GM10847 (cell line): Measurements from ENCODE around the gene KNCN.

Experiments
- POLR2A ChIP-seq: IDR thresholded peaks from 2 replicates; pipeline ENCODE4 v1.6.1; 2011; ENCODE audit not compliant: insufficient read length; ENCODE audit errors: extremely low read depth

The KNCN gene

DNA sequence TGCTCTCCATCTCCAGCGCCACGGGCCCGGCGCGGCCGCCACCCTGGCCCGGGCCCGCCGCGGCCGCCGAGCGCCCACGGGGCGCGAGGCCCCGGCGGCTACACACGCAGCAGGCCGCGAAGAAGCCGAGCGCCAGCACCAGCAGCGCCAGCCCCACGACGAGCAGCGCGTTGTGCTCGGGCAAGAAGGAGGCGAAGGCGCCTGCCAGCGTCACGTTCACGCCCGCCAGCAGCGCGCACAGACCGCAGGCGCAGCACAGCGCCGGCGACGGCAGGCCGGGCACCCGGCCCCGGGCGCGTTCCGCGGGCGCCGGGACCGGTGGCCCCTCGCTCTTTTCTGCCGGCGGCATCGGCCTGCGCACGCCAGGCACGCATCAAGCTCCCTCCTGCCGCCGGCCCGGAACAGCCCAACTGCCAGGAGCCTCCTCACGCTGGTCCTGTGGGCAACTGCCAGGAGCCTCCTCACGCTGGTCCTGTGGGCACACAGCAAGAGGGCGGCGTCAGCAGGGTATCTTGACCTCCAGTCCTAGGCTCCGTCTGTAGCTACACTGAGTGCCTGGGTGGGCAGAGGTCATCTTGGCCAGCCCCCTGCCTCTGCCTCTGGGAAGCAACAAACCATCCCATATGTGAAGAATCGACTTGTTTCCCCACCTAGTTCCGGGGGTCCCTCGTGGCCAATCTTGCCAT, 18.1 kb downstream of the KNCN start:
- no peak for TF ChIP-seq POLR2A

DNA sequence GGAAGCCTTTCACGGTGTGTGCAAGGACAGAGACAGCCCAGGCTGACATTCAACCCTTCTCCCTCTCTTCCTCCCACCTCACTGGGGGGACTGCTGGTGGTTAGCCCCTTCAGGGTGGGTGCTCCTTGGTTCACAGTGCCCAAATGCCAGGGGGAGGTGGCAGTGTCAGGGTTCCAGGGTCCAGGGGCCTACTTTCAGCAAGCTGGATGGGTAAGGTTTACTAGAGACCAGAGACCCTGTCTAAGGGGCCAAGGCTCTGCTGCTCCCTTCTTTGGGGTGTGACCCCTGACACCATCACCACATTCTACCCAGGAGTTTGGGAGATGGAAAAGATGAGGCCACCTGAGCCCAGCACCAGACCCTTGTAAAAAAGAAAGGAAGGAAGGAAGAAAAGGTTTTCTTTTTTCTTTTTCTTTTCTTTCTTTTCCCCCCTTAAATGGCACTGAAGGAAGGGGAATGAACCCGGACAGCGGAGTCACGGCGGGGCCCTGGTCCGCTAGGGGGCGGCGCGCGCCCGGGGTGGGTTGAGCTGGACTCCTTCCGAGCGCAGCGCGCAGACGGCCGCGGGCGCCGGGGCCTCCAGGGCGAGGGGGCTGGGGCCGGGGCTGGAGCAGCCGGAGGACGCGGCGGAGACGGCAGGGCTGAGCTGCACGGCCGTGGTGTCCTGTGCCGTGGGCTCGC, 18.8 kb downstream of the KNCN start:
- no peak for TF ChIP-seq POLR2A

DNA sequence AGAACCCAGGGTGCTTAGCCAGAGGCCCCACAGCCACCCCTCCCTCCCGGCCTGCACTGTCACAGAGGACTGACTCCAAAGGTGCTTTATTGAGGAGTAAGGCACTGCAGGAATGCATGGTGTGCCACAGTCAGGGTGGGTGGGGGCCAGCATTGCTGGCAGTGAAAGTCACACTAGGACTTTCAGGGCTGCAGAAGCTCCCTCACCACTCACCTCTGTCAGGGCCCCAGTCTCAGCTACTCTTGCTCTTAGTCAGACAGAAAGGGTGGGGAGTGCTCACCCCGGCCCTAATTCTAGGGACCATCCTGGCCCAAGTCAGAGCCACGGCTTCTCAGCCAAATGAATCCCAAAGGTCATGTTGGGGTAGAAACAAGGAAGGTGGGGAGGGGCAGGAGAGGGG, 19.4 kb downstream of the KNCN start:
- TF ChIP-seq POLR2A: no peak

DNA sequence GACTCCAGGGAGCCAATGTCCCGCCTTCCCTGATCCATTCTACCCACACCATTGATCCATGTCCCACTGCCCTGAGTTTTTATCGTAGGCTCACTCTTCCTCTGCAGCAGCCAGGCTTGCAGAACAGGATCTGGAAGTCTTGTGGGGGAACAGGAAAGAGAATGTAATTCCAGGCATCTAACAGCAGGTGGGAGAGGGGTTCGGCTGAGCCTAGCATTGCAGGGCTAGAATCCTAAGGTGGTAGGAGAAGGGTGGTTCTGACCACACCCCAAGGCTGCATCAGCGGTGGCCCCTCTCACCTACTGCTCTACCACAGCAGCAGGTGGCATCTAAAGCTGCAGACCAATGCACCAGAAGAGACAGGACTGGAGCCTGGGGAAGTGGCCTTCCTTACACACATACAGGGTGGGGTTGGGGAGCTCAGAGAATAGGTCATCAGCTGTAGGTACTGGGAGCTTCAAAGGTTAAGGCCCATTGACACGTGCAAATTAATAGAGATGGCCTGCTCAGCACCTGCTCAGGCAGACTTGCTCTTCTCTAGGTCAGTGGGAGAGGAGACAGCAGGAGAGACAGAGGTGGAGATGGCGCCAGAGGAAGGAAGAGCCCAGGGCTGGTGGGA, 20.5 kb downstream of the KNCN start:
- no peak for TF ChIP-seq POLR2A

DNA sequence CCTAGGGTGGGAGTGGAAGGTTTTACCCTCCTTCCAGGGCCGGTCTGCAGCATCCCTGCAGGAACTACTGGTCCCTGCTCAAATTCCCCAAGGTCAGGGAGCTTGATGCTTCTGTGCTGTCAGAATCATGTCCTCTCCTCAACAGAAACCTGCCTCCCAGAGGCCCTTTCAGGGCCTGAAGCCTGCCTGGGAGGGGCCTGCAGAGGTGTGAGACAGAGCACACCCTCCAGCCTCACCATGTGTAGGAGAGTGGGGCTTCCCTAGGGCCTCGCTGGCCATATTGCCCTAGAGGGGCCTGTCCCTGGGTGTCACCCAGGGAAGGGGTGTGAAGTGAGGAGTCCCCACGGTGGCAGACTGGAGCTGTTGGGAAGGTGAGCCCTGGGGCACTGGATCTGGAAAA, 21.1 kb downstream of the KNCN start:
- no peak for TF ChIP-seq POLR2A

DNA sequence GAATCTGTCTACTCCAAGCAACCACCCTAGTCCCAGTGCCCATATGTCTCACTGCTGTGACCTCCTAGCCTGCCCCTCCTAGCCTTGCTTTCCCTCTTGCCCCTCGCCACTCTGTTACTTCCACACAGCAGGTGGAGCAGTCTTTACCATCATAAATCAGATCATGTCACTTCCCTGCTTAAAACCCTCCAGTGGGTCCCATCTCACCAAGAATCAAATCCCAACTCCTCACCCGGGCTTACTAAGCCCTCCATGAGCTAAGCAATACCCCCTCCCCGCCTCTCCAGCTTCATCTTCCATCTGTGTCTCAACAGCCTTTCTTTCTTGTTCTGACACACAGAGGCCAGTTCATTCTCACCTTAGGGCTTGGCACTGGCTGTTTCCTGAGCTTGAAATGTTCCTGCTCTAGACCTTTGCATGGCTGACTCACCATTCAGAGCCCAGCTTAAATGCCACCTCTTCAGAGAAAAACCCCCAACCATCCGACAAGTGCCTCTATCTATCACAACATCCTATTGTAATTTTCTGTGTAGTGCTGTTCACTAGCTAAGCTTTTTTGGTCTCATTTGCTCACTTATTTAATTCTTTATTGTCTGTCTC, 22.3 kb downstream of the KNCN start:
- no peak for TF ChIP-seq POLR2A

DNA sequence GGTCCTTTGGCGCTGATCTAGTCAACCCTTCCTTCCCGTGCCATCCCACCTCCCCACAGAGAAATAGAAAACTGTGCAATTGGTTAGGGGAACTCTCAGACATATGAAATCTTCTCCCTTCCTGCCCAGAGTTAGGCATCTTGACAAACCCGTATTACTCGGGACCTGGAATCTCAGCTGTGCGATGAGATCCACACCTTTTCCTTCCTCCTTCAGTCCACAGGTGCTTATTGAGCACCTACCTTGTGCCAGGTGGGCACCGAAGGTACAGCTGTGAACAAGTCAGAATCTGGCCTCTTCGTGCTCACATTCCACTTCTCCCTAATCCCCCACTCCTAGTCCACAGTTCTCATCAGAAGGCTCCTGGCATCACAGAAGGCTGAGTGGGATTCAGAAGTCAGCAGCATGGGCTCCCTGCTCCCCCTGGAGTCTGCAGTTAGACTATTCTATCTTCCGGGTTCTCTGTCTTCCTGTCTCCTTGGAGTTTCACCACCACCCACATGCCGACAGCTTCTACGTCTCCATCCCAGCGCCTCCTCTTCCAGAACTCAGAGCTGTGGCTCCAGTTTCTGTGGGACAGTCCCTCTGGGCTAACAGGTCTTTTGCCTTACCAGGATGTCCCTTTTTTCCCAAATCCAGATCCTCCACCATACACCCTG, 23.0 kb downstream of the KNCN start:
- no peak for TF ChIP-seq POLR2A

DNA sequence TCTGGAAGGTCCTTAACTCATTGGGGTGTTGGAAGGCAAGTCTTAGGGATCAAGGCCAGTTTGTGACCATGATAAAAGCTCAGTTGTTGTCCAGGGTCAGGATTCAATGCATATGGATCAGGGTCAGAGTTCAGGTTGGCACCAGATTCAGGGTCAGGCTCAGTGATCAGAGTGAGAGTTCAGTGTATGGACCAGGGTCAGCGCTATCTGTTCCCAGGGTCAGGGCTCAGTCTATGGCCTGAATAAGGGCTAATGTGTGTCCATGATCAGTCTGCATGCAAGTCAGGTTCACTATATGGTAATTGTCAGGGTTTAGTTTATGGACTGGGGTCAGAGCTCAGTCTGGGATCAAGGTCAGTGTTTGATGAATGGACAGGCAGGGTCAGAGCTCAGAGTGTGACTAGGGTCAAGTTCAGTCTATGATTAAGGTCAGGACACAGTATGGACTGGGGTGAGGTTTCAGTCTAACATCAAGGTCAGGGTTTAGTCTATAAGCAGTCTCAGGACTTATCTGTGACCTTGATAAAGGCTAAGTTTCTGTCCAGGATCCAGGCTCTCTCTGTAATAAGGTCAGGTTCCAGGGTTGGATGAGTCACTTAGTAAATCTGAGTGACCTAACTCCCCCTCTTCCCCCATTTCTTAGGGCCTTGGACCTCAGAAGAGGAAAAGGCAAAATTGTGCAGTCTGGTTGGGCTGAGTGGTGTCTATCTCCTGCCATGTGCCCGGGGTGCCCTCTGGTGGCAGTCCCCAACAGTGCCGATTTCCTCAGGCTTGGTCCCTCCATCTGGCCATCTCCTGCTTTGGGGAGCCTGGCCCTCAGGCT, 23.8 kb downstream of the KNCN start:
- TF ChIP-seq POLR2A: no peak

DNA sequence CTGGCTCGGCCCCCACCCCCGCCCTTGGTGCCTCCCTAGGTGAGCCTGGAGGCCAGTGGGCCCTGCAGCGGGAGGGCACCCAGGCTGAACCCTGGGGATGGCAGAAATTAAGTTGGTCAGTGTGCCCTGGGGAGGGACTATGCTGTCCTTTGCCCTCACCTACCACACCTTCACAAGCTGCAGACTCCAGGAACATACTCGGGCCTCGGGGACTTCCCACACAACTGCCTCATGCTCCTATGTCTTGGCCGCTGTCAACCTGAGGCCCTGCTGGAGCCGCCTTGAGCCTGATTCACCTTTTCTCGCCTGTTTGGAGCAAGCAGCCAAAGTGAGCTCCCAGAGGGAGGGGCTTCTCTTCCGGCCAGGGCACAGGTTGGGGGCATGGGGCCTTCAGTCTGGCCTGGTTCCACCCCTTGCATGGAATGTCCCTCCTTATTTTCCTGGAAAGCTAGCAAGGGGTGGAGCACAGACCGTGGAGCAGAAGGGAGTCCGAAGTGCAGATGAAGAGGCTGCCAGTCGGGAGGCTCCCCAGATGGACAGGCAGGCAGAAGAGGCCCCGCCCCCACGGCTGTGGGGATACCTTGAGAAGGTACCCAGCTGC, 24.7 kb downstream of the KNCN start:
- TF ChIP-seq POLR2A: no peak

DNA sequence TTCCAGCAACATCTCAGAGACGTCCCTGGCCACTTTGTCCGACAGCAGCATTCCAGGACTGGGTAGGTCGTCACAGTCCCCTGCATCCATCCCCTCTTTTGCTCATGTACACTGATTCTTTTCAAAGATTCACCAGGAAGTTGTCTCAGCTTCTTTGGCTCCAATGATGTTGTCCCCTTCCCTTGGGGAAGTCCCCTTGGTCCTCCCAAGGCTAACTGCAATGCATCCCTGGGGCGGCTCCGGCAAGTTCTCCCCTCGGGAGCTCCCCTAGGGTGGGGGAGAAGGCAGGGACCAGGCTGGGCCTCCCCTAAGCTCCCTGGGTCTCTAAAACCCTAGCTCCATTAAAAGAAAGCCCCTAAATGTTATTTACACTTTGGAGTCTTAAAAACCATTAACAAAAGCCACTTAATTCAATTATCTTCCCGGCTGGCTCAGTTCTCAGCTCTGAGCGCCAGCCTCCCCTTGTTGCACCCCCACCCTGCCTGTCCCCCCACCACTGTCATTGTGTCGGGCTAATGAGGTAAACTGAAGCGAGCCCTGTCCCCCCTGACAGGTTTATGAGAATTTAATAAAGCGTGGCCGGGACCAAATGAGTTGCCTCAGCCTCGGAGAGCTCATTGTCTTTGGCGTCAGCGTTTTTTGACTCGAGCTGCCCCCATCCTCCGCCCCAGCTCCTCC, 25.3 kb downstream of the KNCN start:
- no peak for TF ChIP-seq POLR2A

DNA sequence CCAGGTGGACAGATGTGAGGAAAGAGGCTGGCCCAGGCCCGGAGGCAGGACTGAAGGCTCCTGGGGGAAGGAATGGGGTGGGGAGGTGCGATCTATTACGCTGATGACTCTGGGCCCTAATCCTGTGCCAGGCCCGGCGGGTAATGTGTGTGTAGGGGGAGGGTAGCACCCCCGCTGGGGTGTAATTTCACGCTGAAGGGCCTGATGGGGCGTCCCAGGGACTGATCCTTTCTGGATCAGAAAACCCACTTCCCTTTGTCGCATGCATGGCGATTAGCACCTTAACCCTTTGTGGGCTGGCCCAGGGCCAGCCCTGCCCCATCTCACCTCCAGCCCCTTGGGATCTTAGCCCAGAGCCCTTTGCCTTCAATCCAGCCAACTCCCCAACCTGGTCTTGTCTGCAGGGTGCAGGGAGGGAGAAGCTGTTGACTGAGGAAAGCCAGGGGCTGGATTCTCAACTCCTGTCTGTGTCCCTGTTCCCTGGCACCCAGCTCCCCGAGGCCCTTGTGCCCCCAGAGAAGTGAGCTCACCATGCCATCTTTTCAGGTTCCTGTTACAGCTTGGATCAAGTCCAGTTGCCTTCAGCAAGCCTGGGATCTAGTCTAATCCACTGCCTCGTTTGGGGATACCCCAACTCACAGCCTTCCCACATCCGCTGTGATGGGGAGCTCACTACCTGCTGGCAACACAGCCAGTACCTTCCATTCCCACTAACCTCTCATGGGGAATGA, 26.0 kb downstream of the KNCN start:
- no peak for TF ChIP-seq POLR2A

DNA sequence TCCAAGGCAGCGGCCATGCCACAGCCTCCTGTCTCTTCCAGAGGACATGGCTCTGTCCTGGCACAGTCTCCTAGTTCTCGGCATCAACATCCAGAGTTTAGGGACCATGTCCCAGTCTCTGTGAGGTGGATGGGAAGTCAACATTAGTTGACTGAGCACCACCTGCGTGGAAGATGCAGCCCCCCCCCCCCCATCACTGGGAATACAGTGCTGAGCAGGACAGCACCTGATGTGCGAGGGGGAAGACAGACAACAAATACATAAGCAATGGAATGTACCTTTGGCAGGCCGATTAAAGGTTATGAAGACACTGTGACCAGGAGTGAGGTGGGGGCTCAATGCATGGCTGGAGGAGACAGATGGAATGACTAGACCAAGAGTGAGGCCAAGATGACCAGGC, 26.6 kb downstream of the KNCN start:
- TF ChIP-seq POLR2A: no peak
